Activated B cell treated with CpG ODN at 0.5 μM for 24 hours (primary cell): Measurements from ENCODE around the gene SCNN1G. TPM values are rescaled to one million over a fixed set of nuclear protein-coding genes. Genes with fewer than 3 reads are reported as not detected.

Source experiments
- ATAC-seq: fragments of 200-7000 bp; cut with Tn5 transposase; one replicate; pipeline ENCODE4 v1.10.0; 2021; ENCODE audit warnings: low read depth, mild to moderate bottlenecking, moderate library complexity
- CTCF ChIA-PET: fragments of 350-600 bp; sonication (Branson Sonifier 250); formaldehyde crosslinking; loops from one replicate; lab custom pipeline; 2021; ENCODE audit warnings: antibody characterized with exemption; lab: Charles Lee
- POLR2A ChIA-PET: fragments of 350-600 bp; sonication (Branson Sonifier 250); formaldehyde crosslinking; loops from one replicate; lab custom pipeline; 2021; ENCODE audit warnings: antibody characterized with exemption; lab: Charles Lee
- DNase-seq: peaks from one replicate; pipeline ENCODE4 v3.0.0; 2022
- H3K27ac Mint-ChIP-seq: one replicate; pipeline ENCODE4 v1.8.0; 2020; ENCODE audit warnings: mixed read lengths
- H3K27me3 Mint-ChIP-seq: one replicate; pipeline ENCODE4 v1.8.0; 2021; ENCODE audit warnings: mixed read lengths
- H3K36me3 Mint-ChIP-seq: one replicate; pipeline ENCODE4 v1.8.0; 2021; ENCODE audit warnings: low read depth, mixed read lengths
- H3K4me1 Mint-ChIP-seq: one replicate; pipeline ENCODE4 v1.8.0; 2021; ENCODE audit warnings: mixed read lengths
- H3K4me3 Mint-ChIP-seq: one replicate; pipeline ENCODE4 v1.8.0; 2020; ENCODE audit warnings: mild to moderate bottlenecking, mixed read lengths
- H3K9me3 Mint-ChIP-seq: one replicate; pipeline ENCODE4 v1.8.0; 2020; ENCODE audit warnings: mixed read lengths
- CTCF ChIP-seq: fragments of 200-600 bp; IDR thresholded peaks from one replicate; pipeline ENCODE4 v1.8.0; 2022; ENCODE audit warnings: antibody characterized with exemption, mild to moderate bottlenecking
- intact Hi-C: fragments of 100-400 bp; cut with micrococcal nuclease; formaldehyde crosslinking; loops from one replicate; pipeline ENCODE4 v1.15.1; 2024
- total RNA-seq: library from RNA; stranded (reverse); gene quantifications from 2 replicates; pipeline ENCODE4 v1.2.3, GENCODE V29; 2022

The SCNN1G gene
- total RNA-seq, 1 donor from 2014 or later = not detected

- DNase-seq = no peak
- Mint-ChIP-seq H3K4me1 (peaks cover 11% of the 10 kb centered on the region), H3K36me3 (peaks cover 5% of the 10 kb centered on the region), H3K27ac (no peak overlapping the region), H3K9me3 (no peaks in the 10 kb centered on the region), H3K4me3 (no peak overlapping the region), H3K27me3 (peaks cover under 1% of the 10 kb centered on the region)
- CTCF ChIA-PET = no interaction called here
- POLR2A ChIA-PET = no interaction called here
- no peak for ATAC-seq
- intact Hi-C loops = loop anchor here (2.0 kb wide), 2 partner anchors 1549 to 1581 kb away; partner anchors contain the start of genes METTL9 and TNRC6A
- no peak for TF ChIP-seq CTCF
These were observed 34.9 kb upstream of the SCNN1G start for GRCh38 chr16:23147666-23148065.

- POLR2A ChIA-PET = no interaction called here
These were observed 34.4 kb upstream of the SCNN1G start for GRCh38 chr16:23148166-23148512.

GRCh38 chr16:23148513-23149266 is 33.9 kb upstream of the SCNN1G start:
- ATAC-seq (peak; percentile 40), DNase-seq (peak; percentile 57)
- TF ChIP-seq CTCF = no peak
- Mint-ChIP-seq H3K36me3 (peaks cover 5% of the 10 kb centered on the region), H3K4me1 (peaks cover 11% of the 10 kb centered on the region), H3K9me3 (no peaks in the 10 kb centered on the region), H3K27ac (peak overlapping the region; percentile 71), H3K4me3 (peak overlapping the region; percentile 87), H3K27me3 (peaks cover 3% of the 10 kb centered on the region)
- CTCF ChIA-PET = no interaction called here
- POLR2A ChIA-PET = no interaction called here
- intact Hi-C loops = loop anchor here (1.0 to 2.0 kb wide), 5 partner anchors 35 to 1580 kb away; partner anchors contain the start of genes COG7, EARS2, METTL9 and TNRC6A

More at GRCh38 chr16:23148166-23148512, 34.4 kb upstream of the SCNN1G start:
- Mint-ChIP-seq H3K4me1 (peaks cover 11% of the 10 kb centered on the region), H3K36me3 (peaks cover 5% of the 10 kb centered on the region), H3K27me3 (peaks cover 3% of the 10 kb centered on the region), H3K4me3 (peak overlapping the region; percentile 87), H3K27ac (peak overlapping the region; percentile 71), H3K9me3 (no peaks in the 10 kb centered on the region)
- DNase-seq (no peak), ATAC-seq (no peak)
- intact Hi-C loops = loop anchor here (2.0 kb wide), 2 partner anchors 1549 to 1581 kb away; partner anchors contain the start of genes METTL9 and TNRC6A
- no peak for TF ChIP-seq CTCF
- CTCF ChIA-PET = no interaction called here

- no peak for TF ChIP-seq CTCF
- peak; percentile 82 for DNase-seq
- ATAC-seq = peak; percentile 96
- H3K27me3 Mint-ChIP-seq = peaks cover 3% of the 10 kb centered on the region
- peaks cover 5% of the 10 kb centered on the region for H3K36me3 Mint-ChIP-seq
- H3K4me3 Mint-ChIP-seq = peak within 1 kb of the TSS; percentile 91
- intact Hi-C loops = loop anchor here (1.0 to 2.0 kb wide), 5 partner anchors 34 to 1579 kb away; partner anchors contain the start of genes COG7, EARS2, METTL9 and TNRC6A
- CTCF ChIA-PET = no interaction called here
- H3K4me1 Mint-ChIP-seq = peaks cover 11% of the 10 kb centered on the region
- peak within 1 kb of the TSS; percentile 81 for H3K27ac Mint-ChIP-seq
- no peaks in the 10 kb centered on the region for H3K9me3 Mint-ChIP-seq
- POLR2A ChIA-PET = interaction anchor here (0.6 kb wide), 1 partner anchor 498 kb away, joined by 4 read pairs; no protein-coding TSS in a partner anchor
These were observed 33.1 kb upstream of the SCNN1G start, which contains the start of gene USP31 for GRCh38 chr16:23149267-23149992. USP31 (minus strand) TSS chr16:23149452; CDS start chr16:23149270, 182 bp downstream.
